AG08395 (cell line): Measurements from ENCODE around the gene OR6B2.
A peak's percentile ranks its signal among the peaks of the same experiment; 100 is the strongest.

Experiments
- DNase-seq: peaks from one replicate; pipeline ENCODE4 v3.0.0; 2012; ENCODE audit warnings: mixed read lengths, low spot score

OR6B2 gene

DNA sequence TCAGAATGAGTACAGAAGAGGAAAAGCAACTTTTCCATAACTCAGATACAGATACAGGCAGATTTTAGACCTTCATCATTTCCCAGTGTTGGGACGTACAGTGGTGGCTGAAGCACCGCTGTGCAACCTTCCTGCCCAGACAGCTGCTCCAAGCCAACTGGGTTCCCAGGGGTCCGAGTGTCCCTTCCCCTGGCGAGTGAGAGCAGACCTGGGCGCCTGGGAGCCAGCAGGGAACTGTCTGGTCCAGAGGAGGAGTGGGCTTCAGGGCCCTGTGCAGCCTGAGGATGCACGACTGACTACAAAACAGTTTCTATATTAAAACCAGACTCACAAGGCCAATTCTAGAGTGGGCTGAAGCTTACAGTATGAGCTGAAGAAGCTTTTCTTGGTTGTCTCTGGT is 11.1 kb upstream of the OR6B2 start:
- no peak for DNase-seq

DNA sequence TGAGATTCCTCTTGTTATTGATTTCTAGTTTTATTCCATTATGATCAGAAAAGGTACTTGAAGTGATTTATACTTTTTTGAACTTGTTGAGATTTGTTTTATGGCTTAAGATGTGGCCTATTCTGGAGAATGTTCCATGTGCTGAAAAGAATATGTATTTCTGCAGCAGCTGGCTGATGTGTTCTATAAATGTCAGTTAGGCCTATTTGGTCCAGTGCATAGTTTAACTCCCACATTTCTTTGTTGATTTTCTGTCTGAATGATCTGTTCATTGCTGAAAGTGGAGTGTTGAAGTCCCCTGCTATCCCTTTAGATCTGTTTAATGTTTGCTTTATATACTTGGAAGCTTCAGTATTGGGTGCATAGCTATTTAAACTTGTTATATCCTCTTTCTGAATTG is 7.1 kb upstream of the OR6B2 start:
- DNase-seq = no peak

- DNase-seq = no peak
Measured at GRCh38 chr2:240033330-240033678, 3.1 kb upstream of the OR6B2 start.

GRCh38 chr2:240032406-240033329 is 2.4 kb upstream of the OR6B2 start:
- no peak for DNase-seq

GRCh38 chr2:240024766-240025165 is 5.5 kb downstream of the OR6B2 start:
- peak; percentile 10 for DNase-seq

DNA sequence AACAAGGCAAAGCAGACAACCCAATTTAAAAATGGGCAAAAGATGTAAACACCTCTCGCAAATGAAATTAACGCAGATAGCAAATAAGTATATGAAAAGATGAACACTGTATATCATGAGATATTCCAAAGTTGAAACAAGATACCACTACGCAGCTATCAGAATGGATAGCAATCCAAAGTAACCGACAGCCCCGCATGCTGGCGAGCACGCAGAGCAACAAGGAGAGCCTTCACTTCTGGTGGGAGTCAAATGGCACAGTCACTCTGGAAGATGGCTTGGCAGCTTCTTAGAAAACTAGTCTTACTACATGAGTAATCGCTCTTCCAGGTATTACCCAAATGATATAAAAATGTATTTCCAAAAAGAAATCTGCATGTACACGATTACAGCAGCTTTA is 6.4 kb downstream of the OR6B2 start:
- DNase-seq = no peak

DNA sequence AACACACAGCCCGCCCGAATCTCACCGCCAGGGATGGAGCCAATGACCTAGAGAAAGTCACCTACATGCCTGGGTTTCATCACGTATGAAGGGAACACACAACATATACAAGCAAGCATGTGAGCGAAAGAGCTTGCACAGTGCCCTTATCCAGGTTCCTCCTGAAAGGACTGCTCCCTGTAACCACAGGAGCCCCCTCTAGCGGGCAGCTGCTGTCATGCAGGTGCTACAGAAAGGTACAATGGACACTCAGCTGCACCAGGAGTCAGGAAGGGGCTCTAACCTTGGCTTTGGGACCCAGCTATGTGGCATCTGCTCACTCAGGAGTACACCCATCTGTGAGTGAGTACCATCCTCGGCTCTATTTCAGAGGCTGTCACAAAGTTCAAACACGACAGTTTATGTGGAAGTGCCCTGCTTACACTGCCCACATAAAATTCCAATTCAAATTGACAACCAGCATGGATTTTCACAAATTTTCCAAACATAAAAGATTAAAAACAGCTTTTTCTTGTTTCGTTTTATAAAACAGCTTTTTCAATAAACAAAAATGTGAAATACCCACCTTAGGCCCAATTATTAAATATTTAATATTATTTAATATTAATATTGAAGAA is 8.6 kb downstream of the OR6B2 start:
- peak; percentile 76 for DNase-seq

GRCh38 chr2:240018071-240018750 is 12.0 kb downstream of the OR6B2 start:
- DNase-seq = no peak

DNA sequence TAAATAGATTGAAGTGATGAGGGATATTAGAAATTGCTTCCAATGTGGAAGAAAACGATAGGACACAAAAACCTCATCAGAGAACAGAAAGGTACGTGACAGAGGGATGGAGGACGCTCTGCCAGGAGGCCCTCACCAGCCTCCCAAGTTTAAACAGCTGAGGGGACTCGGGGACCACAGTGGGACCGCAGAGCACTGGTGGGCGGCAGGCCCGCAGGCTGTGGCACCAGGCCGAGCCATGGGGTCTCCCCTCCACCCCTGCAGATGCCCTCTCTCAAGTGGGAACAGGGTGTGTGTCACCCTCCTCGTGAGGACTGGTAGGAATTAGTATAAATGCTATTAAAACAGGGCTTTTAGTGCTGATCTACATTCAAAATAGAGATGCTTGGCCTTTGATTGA is 15.9 kb downstream of the OR6B2 start:
- DNase-seq = no peak

DNA sequence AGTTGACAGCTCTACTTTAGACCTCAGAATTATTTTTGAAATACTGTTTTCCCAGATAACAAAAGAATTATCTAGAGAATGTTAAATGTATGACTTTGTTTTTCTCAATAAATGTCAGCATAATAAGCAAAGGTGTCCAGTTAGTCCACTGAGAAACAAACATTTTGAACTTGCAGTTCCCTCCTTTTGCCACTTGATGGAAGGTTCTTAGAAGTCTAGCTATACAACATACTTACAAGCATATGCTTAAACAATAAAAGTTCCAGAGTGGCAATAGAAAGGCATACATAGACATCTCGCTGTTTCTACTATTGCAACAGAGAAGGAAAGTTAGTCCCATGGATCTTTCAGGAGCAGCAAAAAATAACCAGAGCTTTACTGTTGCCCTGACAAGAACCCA is 16.9 kb downstream of the OR6B2 start:
- DNase-seq = peak; percentile 22

DNA sequence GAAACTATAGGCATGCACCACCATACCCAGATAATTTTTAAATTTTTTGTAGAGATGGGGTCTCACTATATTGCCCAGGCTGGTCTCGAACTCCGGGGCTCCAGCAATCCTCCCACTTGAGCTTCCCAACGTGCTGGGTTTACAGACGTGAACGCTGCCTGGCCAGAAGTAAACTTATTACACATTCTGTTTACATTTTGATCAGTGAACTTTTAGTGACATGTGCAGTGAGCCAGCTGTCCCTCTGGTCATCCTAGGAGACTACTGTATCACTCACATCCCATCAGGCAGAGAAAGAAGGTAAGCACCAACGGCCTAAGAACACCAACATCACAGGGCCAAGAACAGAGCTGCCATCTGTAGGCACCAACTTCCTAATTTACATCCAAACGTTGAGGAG is 27.2 kb downstream of the OR6B2 start:
- no peak for DNase-seq

- no peak for DNase-seq
Measured at GRCh38 chr2:240000671-240001070, 29.6 kb downstream of the OR6B2 start.

DNA sequence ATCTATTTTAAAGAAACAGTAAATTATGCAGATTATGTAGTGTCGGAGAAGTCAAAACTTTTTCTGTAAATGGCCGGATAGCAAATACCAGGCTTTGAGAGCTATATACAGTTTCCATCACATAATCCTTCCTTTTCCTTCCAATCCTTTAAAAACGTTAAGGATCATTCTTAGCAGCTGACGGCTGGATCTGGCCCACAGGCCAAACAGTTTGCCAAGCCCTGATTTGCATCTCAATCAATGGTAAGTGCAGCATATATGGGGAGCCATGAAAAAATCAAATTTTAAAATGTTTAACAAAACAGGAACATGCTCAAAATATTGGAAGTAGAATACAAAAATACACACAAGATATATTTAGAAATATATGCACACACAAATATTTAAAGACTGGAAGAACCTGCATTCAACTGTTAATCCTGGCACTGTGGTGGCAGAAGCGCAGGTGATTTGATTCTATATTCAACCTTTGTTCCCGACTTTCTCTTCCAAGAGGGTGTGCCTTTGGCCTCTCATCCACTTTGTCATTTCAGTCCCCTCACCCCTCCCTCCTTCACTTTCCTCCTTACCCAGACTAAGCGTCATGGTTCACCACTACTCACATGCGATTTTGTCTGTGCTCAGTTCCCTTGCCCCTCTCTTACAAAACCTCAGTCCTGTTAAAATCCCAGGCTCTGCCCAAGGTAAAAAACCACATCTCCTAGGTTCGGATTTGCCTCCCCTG is 32.4 kb downstream of the OR6B2 start:
- no peak for DNase-seq

- no peak for DNase-seq
Measured at GRCh38 chr2:239994086-239994485, 36.1 kb downstream of the OR6B2 start.

- DNase-seq = no peak
Measured at GRCh38 chr2:239993291-239993690, 36.9 kb downstream of the OR6B2 start.

DNA sequence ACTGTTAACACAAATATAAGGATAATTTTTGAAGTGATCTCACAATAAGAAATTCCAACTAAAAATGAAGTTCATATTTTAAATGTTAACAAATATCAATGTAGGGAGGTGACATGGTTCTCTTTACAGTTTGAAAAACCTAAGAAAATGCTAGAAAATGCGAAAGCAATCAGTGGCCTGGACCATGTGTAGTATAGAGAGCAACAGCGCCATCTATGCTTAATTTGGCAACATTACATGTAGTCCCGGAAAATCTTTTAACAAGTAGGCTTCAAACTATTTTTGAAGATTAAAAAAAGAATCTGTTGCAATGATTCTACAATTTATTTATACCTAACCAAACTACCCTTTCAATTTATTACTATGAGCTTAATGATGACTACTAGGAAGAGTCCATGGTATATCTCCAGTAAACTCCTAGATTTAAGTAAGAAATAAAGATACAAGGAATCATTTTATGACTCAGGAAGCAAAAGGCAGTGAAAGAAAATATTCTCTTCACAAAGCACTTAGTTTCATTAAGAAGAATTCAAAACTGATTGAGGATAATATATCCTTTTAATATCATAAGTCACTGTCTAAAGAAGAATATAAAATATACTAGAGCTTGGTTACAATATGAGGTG is 38.4 kb downstream of the OR6B2 start:
- peak; percentile 68 for DNase-seq

GRCh38 chr2:239990966-239991365 is 39.3 kb downstream of the OR6B2 start:
- no peak for DNase-seq

- DNase-seq = no peak
Measured at GRCh38 chr2:239985356-239985755, 44.9 kb downstream of the OR6B2 start.

GRCh38 chr2:239984421-239985194 is 45.6 kb downstream of the OR6B2 start:
- DNase-seq = no peak

- DNase-seq = no peak
Measured at GRCh38 chr2:239983004-239983778, 47.0 kb downstream of the OR6B2 start.
